Measurements from ENCODE around the gene PLEKHA1. TPM values are rescaled to one million over a fixed set of nuclear protein-coding genes. Genes with fewer than 3 reads are reported as not detected.

PLEKHA1 gene
- total RNA-seq, 8 experiments from 2014 or later: 17.2 to 32.9 (median 28.9) TPM

DNA sequence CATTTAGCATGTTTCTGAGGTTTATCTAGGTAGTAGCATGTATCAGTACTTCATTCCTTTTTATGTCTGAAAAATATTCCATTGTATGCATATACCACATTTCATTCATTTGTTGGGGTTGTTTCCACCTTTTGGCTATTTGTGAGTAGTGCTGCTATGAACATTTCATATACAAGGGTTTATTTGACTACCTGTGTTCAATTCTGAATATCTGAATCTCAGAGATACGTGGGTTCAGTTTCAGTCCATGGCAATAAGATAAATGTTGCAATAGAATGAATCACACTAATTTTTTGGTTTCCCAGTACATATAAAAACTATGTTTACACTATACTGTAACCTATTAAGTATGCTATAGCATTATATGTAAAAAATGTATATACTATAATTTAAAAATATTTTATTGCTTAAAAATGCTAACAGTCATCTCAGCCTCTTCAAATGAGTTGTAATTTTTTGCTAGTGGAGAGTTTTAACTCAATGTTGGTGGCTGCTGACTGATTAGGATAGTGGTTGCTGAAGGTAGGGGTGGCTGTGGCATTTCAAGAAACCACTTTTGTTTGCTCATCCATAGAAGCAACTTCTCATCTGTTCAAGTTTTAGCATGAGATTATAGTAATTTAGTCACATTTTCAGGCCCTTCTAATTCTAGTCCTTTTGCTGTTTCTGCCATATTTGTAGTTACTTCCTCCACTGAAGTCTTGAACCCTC is 13.9 kb downstream of the PLEKHA1 start:
- H3K4me1 ChIP-seq (replicated peaks in 1 of 2): no peaks in the 10 kb centered on the region
- H3K4me3 ChIP-seq: no peak overlapping the region
- H3K27ac ChIP-seq: no peak overlapping the region
- 17 to 100% (median 100%) methylated on average over 1 of the region's 1 CpG; no CpG with 5 or more reads in 4 of the 10 experiments for WGBS, 10 experiments
- ATAC-seq (replicated peaks in 6 of 8): no peak
- in situ Hi-C loops (cut with MboI; ENCODE audit: low pct_unique_long_range_greater_than_20kb in 2 of 9, low sequenced_read_pairs in 9 of 9, unreplicated experiment in 9 of 9): no loop called here

GRCh38 chr10:122390271-122390670 is 15.8 kb downstream of the PLEKHA1 start:
- in situ Hi-C loops (cut with MboI; ENCODE audit: low pct_unique_long_range_greater_than_20kb in 2 of 9, low sequenced_read_pairs in 9 of 9, unreplicated experiment in 9 of 9): no loop called here
- WGBS, 10 experiments: 67 to 100% (median 100%) methylated on average over 1 to 3 of the region's 3 CpGs; no CpG with 5 or more reads in 2 of the 10 experiments
- Histone ChIP-seq H3K4me3 (no peak overlapping the region), H3K27ac (no peak overlapping the region), H3K4me1 (replicated peaks in 1 of 2) (no peaks in the 10 kb centered on the region)
- no peak for ATAC-seq (replicated peaks in 6 of 8)

GRCh38 chr10:122390679-122391078 is 16.2 kb downstream of the PLEKHA1 start:
- ATAC-seq (replicated peaks in 6 of 8): no peak

GRCh38 chr10:122391875-122392274 is 17.4 kb downstream of the PLEKHA1 start:
- Histone ChIP-seq H3K4me3 (no peak overlapping the region), H3K27ac (no peak overlapping the region), H3K4me1 (replicated peaks in 1 of 2) (no peaks in the 10 kb centered on the region)
- ATAC-seq (replicated peaks in 6 of 8): no peak
- in situ Hi-C loops (cut with MboI; ENCODE audit: low pct_unique_long_range_greater_than_20kb in 2 of 9, low sequenced_read_pairs in 9 of 9, unreplicated experiment in 9 of 9): no loop called here

More at GRCh38 chr10:122390679-122391078, 16.2 kb downstream of the PLEKHA1 start:
- Histone ChIP-seq H3K4me1 (replicated peaks in 1 of 2) (no peaks in the 10 kb centered on the region), H3K4me3 (no peak overlapping the region), H3K27ac (no peak overlapping the region)
- in situ Hi-C loops (cut with MboI; ENCODE audit: low pct_unique_long_range_greater_than_20kb in 2 of 9, low sequenced_read_pairs in 9 of 9, unreplicated experiment in 9 of 9): no loop called here
- WGBS, 10 experiments: 20 to 92% (median 68%) methylated on average over 1 to 3 of the region's 3 CpGs

- WGBS, 10 experiments: 37 to 100% (median 92%) methylated on average over 1 to 2 of the region's 2 CpGs; no CpG with 5 or more reads in 1 of the 10 experiments
Observed at GRCh38 chr10:122392835-122393234, 18.3 kb downstream of the PLEKHA1 start.

DNA sequence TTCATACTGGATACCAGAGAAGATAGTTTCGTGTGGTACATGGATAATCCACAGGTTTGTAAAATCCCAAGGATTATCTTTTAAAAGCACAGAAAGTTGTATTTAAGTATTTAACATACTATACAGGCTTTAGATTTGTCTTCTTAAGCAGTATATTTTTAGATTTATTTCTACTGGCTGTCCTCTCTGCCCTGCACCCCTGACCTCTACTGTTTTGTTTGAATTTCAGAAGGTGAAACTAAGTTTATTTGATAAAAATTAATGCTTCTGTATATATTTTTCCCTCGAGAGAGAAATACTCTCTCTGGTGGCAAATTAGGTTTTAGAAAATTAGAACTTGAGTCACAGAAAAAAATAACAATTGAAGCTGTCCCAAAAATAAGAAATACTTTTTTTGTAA is 18.8 kb downstream of the PLEKHA1 start:
- Histone ChIP-seq H3K27ac (no peak overlapping the region), H3K4me3 (no peak overlapping the region), H3K4me1 (replicated peaks in 1 of 2) (no peaks in the 10 kb centered on the region)
- no peak for ATAC-seq (replicated peaks in 6 of 8)
- in situ Hi-C loops (cut with MboI; ENCODE audit: low pct_unique_long_range_greater_than_20kb in 2 of 9, low sequenced_read_pairs in 9 of 9, unreplicated experiment in 9 of 9): no loop called here
- WGBS, 10 experiments: 75 to 100% (median 92%) methylated on average over 1 to 2 of the region's 2 CpGs

More at GRCh38 chr10:122392835-122393234, 18.3 kb downstream of the PLEKHA1 start:
- no peak overlapping the region for H3K27ac ChIP-seq
- no peak overlapping the region for H3K4me3 ChIP-seq
- no peak for ATAC-seq (replicated peaks in 6 of 8)
- H3K4me1 ChIP-seq (replicated peaks in 1 of 2): no peaks in the 10 kb centered on the region
- in situ Hi-C loops (cut with MboI; ENCODE audit: low pct_unique_long_range_greater_than_20kb in 2 of 9, low sequenced_read_pairs in 9 of 9, unreplicated experiment in 9 of 9): no loop called here

GRCh38 chr10:122402548-122403131 is 28.1 kb downstream of the PLEKHA1 start:
- H3K27ac ChIP-seq: no peak overlapping the region
- no peak for ATAC-seq (replicated peaks in 6 of 8)
- in situ Hi-C loops (cut with MboI; ENCODE audit: low pct_unique_long_range_greater_than_20kb in 2 of 9, low sequenced_read_pairs in 9 of 9, unreplicated experiment in 9 of 9): no loop called here
- H3K4me1 ChIP-seq (replicated peaks in 1 of 2): no peaks in the 10 kb centered on the region
- H3K4me3 ChIP-seq: no peak overlapping the region
- WGBS, 10 experiments: 75 to 100% (median 96%) methylated on average over 1 to 4 of the region's 5 CpGs

DNA sequence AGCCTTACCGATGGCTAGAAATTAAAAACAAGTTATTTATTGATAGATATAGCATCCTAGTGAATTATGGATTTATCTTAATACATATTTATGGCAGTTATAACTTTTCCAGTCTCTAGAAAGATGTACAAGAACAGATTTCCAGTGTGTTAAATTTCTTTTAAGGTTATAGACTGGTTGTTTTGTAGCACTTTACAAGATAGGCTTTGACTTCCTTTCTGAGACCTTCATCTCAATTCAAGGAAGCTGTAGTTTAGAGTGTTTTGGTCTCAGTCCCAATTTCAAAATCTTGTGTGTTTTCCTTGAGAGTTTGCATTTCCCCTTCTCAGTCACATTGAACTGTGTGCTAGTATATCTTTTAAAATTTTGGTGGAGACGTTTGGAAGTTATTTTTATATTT is 30.1 kb downstream of the PLEKHA1 start:
- in situ Hi-C loops (cut with MboI; ENCODE audit: low pct_unique_long_range_greater_than_20kb in 2 of 9, low sequenced_read_pairs in 9 of 9, unreplicated experiment in 9 of 9): no loop called here
- WGBS, 10 experiments: 17 to 100% (median 80%) methylated on average over 1 to 2 of the region's 2 CpGs; no CpG with 5 or more reads in 2 of the 10 experiments
- H3K27ac ChIP-seq: no peak overlapping the region
- H3K4me1 ChIP-seq (replicated peaks in 1 of 2): no peaks in the 10 kb centered on the region
- no peak overlapping the region for H3K4me3 ChIP-seq
- no peak for ATAC-seq (replicated peaks in 6 of 8)

DNA sequence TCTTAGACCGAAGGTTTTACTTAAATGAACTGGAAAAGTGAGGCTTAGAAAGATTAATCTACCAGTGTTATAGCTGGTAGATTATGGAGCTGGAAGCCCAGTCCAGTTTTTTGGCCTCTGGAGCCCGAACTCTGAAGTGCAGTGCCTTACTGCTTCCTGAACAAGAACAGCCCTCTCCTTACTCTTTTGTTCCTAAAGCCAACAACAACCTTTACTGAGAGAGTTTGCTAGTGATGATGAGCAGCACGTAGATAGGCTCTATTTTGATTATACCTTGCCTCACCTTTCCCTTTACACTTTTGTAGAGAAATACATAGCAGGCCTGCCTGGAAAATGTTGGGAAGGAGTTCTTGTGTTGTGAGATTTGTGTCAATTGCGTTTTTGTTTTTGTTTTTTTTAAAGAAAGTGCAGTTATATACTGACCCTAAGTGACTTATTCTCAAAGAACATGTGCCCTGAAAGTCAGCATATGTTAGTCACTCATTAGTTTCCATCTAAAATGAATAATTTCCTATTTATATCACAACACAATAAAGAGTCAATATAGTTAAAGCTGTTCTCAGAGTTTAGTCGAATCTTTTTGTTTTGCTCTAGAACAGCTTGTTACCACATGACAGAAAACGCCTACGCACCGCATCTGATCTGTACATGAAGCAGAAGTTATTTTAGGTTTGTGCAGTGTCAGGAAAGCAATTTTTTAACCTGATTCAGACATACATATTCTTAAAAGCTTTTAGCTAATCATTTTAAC is 33.0 kb downstream of the PLEKHA1 start:
- peak in 1 of 8 experiments; percentile 22 for ATAC-seq (replicated peaks in 6 of 8)
- Histone ChIP-seq H3K4me1 (replicated peaks in 1 of 2) (no peaks in the 10 kb centered on the region), H3K4me3 (no peak overlapping the region), H3K27ac (no peak overlapping the region)
- in situ Hi-C loops (cut with MboI; ENCODE audit: low pct_unique_long_range_greater_than_20kb in 2 of 9, low sequenced_read_pairs in 9 of 9, unreplicated experiment in 9 of 9): no loop called here
- 10 to 92% (median 74%) methylated on average over 2 to 8 of the region's 8 CpGs for WGBS, 10 experiments

DNA sequence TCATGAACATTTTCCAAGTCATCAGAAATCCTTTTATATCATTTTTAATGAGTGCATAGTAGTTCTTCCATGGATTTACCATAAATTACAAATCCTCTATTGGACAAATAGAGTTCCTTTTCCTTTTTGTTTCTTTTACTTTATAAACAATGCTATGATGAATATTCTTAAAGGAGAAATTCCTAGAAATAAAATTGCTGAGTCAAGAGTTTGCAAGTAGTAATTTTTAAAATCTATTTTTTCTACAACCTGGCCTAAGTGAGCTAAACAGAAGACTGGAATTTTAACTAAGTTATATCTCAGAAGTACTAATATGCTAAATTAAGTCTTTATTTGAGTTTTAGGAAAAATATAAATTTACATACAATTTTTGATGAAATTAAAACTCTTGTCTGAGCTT is 38.8 kb downstream of the PLEKHA1 start:
- H3K4me1 ChIP-seq (replicated peaks in 1 of 2): no peaks in the 10 kb centered on the region
- H3K27ac ChIP-seq: no peak overlapping the region

GRCh38 chr10:122417667-122418066 is 43.2 kb downstream of the PLEKHA1 start:
- in situ Hi-C loops (cut with MboI; ENCODE audit: low pct_unique_long_range_greater_than_20kb in 2 of 9, low sequenced_read_pairs in 9 of 9, unreplicated experiment in 9 of 9): no loop called here
- ATAC-seq (replicated peaks in 6 of 8): peak in 1 of 8 experiments; percentile 65
- WGBS, 10 experiments: 60 to 100% (median 100%) methylated on average over 1 to 2 of the region's 2 CpGs; no CpG with 5 or more reads in 1 of the 10 experiments
- no peak overlapping the region for H3K4me3 ChIP-seq
- no peak overlapping the region for H3K27ac ChIP-seq
- no peaks in the 10 kb centered on the region for H3K4me1 ChIP-seq (replicated peaks in 1 of 2)

More for the DNA sequence above, 38.8 kb downstream of the PLEKHA1 start:
- no peak for ATAC-seq (replicated peaks in 6 of 8)
- in situ Hi-C loops (cut with MboI; ENCODE audit: low pct_unique_long_range_greater_than_20kb in 2 of 9, low sequenced_read_pairs in 9 of 9, unreplicated experiment in 9 of 9): no loop called here
- H3K4me3 ChIP-seq: no peak overlapping the region

DNA sequence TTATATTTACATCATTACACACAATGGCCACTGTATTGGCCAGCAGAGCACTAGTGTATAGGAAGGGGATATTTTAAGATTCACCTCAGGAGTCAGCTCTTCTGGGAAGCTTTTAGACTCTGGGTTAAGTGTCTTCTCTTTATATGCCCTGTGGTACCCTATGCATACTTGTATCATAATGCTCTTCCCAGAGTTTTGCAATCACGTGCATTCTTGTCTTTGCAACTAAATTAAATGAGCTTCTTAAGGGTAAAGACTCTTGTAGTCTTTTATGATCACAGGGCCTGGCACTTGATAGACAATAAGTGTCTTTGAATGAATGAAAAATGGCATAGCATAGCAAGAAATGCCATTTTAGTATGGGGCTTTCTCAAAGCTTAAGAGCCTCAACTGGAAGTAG is 44.5 kb downstream of the PLEKHA1 start:
- in situ Hi-C loops (cut with MboI; ENCODE audit: low pct_unique_long_range_greater_than_20kb in 2 of 9, low sequenced_read_pairs in 9 of 9, unreplicated experiment in 9 of 9): no loop called here
- Histone ChIP-seq H3K4me1 (replicated peaks in 1 of 2) (no peaks in the 10 kb centered on the region), H3K27ac (no peak overlapping the region), H3K4me3 (no peak overlapping the region)
- no peak for ATAC-seq (replicated peaks in 6 of 8)
- WGBS, 10 experiments: 33 to 70% (median 60%) methylated on average over 1 of the region's 1 CpG; no CpG with 5 or more reads in 5 of the 10 experiments

- no peak overlapping the region for H3K27ac ChIP-seq
- peak in 3 of 8 experiments; percentile 36 to 83 (median 65) for ATAC-seq (replicated peaks in 6 of 8)
- WGBS, 10 experiments: 11 to 100% (median 67%) methylated on average over 1 to 3 of the region's 3 CpGs; no CpG with 5 or more reads in 1 of the 10 experiments
- no peak overlapping the region for H3K4me3 ChIP-seq
- H3K4me1 ChIP-seq (replicated peaks in 1 of 2): no peaks in the 10 kb centered on the region
- in situ Hi-C loops (cut with MboI; ENCODE audit: low pct_unique_long_range_greater_than_20kb in 2 of 9, low sequenced_read_pairs in 9 of 9, unreplicated experiment in 9 of 9): no loop called here
Observed at GRCh38 chr10:122419876-122420623, 45.5 kb downstream of the PLEKHA1 start.

All from motor neuron (in vitro differentiated cells).